HL-60 (cell line): ENCODE results near the gene FAM180B.

Source experiments
- GABPA ChIP-seq: IDR thresholded peaks from 2 replicates; pipeline ENCODE4 v1.6.1; 2012; ENCODE audit warnings: low read depth
- POLR2AphosphoS5 ChIP-seq: IDR thresholded peaks from 2 replicates; pipeline ENCODE4 v1.6.1; 2012; ENCODE audit warnings: low read depth
- TF ChIP-seq, protein P1 (sequence below): IDR thresholded peaks from one replicate; pipeline ENCODE4 v1.5.1; 2011; ENCODE audit warnings: low read length, control low read depth, inconsistent platforms; ENCODE audit not compliant: insufficient read depth
- TF ChIP-seq, protein P2 (sequence below): IDR thresholded peaks from 2 replicates; pipeline ENCODE4 v1.6.1; 2012; ENCODE audit warnings: low read depth; ENCODE audit not compliant: insufficient replicate concordance

DNA sequence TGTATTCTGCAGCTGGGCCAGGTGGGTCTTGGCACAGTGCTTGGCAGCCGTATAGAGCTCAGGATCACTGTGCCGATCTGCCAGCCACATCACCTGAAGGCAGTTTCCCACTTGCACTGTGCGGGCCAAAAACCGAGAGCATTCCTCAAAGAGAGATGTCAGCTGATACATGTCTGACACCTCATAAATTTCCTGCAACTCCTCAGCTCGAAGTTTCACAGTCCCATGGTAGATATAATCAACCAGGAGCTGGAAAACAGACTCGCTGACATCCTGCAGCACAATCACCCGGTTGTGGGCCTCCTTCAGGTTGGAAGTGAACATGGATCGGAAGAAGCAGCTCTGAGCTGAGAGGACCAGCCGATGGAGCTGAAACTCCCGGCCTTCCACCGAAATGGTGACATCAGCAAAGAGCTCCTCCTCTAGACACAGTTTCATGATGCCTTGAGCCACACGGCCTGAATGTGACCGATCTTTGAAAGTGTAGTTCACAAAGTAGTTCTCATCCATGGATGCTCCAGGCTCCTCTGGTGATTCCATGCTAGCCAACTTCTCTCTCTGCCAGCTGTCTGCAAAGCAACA lies 8.9 kb upstream of the FAM180B start:
- TF ChIP-seq, protein P1, sequence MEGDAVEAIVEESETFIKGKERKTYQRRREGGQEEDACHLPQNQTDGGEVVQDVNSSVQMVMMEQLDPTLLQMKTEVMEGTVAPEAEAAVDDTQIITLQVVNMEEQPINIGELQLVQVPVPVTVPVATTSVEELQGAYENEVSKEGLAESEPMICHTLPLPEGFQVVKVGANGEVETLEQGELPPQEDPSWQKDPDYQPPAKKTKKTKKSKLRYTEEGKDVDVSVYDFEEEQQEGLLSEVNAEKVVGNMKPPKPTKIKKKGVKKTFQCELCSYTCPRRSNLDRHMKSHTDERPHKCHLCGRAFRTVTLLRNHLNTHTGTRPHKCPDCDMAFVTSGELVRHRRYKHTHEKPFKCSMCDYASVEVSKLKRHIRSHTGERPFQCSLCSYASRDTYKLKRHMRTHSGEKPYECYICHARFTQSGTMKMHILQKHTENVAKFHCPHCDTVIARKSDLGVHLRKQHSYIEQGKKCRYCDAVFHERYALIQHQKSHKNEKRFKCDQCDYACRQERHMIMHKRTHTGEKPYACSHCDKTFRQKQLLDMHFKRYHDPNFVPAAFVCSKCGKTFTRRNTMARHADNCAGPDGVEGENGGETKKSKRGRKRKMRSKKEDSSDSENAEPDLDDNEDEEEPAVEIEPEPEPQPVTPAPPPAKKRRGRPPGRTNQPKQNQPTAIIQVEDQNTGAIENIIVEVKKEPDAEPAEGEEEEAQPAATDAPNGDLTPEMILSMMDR = no peak
- no peak for TF ChIP-seq GABPA
- TF ChIP-seq POLR2AphosphoS5 = no peak
- TF ChIP-seq, protein P2, sequence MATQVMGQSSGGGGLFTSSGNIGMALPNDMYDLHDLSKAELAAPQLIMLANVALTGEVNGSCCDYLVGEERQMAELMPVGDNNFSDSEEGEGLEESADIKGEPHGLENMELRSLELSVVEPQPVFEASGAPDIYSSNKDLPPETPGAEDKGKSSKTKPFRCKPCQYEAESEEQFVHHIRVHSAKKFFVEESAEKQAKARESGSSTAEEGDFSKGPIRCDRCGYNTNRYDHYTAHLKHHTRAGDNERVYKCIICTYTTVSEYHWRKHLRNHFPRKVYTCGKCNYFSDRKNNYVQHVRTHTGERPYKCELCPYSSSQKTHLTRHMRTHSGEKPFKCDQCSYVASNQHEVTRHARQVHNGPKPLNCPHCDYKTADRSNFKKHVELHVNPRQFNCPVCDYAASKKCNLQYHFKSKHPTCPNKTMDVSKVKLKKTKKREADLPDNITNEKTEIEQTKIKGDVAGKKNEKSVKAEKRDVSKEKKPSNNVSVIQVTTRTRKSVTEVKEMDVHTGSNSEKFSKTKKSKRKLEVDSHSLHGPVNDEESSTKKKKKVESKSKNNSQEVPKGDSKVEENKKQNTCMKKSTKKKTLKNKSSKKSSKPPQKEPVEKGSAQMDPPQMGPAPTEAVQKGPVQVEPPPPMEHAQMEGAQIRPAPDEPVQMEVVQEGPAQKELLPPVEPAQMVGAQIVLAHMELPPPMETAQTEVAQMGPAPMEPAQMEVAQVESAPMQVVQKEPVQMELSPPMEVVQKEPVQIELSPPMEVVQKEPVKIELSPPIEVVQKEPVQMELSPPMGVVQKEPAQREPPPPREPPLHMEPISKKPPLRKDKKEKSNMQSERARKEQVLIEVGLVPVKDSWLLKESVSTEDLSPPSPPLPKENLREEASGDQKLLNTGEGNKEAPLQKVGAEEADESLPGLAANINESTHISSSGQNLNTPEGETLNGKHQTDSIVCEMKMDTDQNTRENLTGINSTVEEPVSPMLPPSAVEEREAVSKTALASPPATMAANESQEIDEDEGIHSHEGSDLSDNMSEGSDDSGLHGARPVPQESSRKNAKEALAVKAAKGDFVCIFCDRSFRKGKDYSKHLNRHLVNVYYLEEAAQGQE = no peak
